PC-9 (cell line): ENCODE measurements around the gene MRC2. TPM values are rescaled to one million over a fixed set of nuclear protein-coding genes. Genes with fewer than 3 reads are reported as not detected.

Experiments used
- BruUV-seq: library from RNA; stranded (reverse); fragments of 400-500 nt; replicated peaks from 2 replicates; lab custom pipeline; 2021; lab: Mats Ljungman, UMichigan
- CTCF ChIA-PET: fragments of 300-600 bp; sonication (Branson Sonifier 250); formaldehyde crosslinking; loops from one replicate; lab custom pipeline; 2022; ENCODE audit warnings: antibody characterized with exemption; lab: Charles Lee
- POLR2A ChIA-PET: fragments of 300-600 bp; sonication (Branson Sonifier 250); formaldehyde crosslinking; loops from one replicate; lab custom pipeline; 2022; ENCODE audit warnings: antibody characterized with exemption; ENCODE audit not compliant: unreplicated experiment; lab: Charles Lee
- DNase-seq, 2 experiments: peaks; one replicate each; pipeline versions ENCODE4 v3.0.0 to v3.0.0-alpha.2; 2015 to 2022; ENCODE audit warnings: mixed read lengths in 1 of 2
- H2AFZ ChIP-seq: fragments of 200-600 bp; sonication (generic); 2 replicates; pipeline ENCODE4 v1.8.1; 2017; ENCODE audit warnings: antibody characterized with exemption
- H3F3A ChIP-seq: fragments of 200-600 bp; sonication (generic); 2 replicates; pipeline ENCODE4 v1.8.1; 2017; ENCODE audit warnings: antibody characterized with exemption, mild to moderate bottlenecking, low read depth; ENCODE audit not compliant: insufficient read depth
- H3K27ac ChIP-seq: fragments of 200-600 bp; sonication (generic); 2 replicates; pipeline ENCODE4 v1.6.1; 2016; ENCODE audit warnings: mixed run types
- H3K27me3 ChIP-seq: fragments of 200-600 bp; sonication (generic); 2 replicates; pipeline ENCODE4 v1.6.1; 2016; ENCODE audit warnings: low read depth, mixed run types; ENCODE audit not compliant: insufficient read depth
- H3K36me3 ChIP-seq: fragments of 200-600 bp; sonication (generic); 2 replicates; pipeline ENCODE4 v1.6.1; 2016; ENCODE audit warnings: low read depth, mixed run types
- H3K4me1 ChIP-seq: fragments of 200-600 bp; sonication (generic); replicated peaks from 2 replicates; pipeline ENCODE4 v1.6.1; 2016; ENCODE audit warnings: mixed run types; ENCODE audit not compliant: insufficient read depth
- H3K4me2 ChIP-seq: fragments of 200-600 bp; sonication (generic); 2 replicates; pipeline ENCODE4 v1.6.1; 2017; ENCODE audit warnings: mixed run types
- H3K4me3 ChIP-seq: fragments of 200-600 bp; sonication (generic); 2 replicates; pipeline ENCODE4 v1.6.1; 2016; ENCODE audit warnings: mixed run types
- H3K79me2 ChIP-seq: fragments of 200-600 bp; sonication (generic); 2 replicates; pipeline ENCODE4 v1.6.1; 2017; ENCODE audit warnings: low read depth, mixed run types
- H3K9me2 ChIP-seq: fragments of 200-600 bp; sonication (generic); 2 replicates; pipeline ENCODE4 v1.8.1; 2017; ENCODE audit warnings: mild to moderate bottlenecking; ENCODE audit not compliant: insufficient read depth
- H3K9me3 ChIP-seq: fragments of 200-600 bp; sonication (generic); 2 replicates; pipeline ENCODE4 v1.8.1; 2016; ENCODE audit warnings: low read depth; ENCODE audit not compliant: insufficient read depth
- H4K20me1 ChIP-seq: fragments of 200-600 bp; sonication (generic); 2 replicates; pipeline ENCODE4 v1.8.1; 2017; ENCODE audit not compliant: insufficient read depth
- CTCF ChIP-seq: fragments of 200-600 bp; sonication (generic); conservative IDR thresholded peaks from 2 replicates; pipeline ENCODE4 v1.6.1; 2017; ENCODE audit warnings: mixed run types, antibody characterized with exemption, mild to moderate bottlenecking, moderate library complexity
- EZH2 ChIP-seq: fragments of 200-600 bp; sonication (generic); IDR thresholded peaks from 2 replicates; pipeline ENCODE4 v1.8.0; 2017; ENCODE audit warnings: antibody characterized with exemption, low read depth
- intact Hi-C: fragments of 100-400 bp; cut with micrococcal nuclease; formaldehyde crosslinking; loops from one replicate; pipeline ENCODE4 v1.10.0; 2022; ENCODE audit not compliant: unreplicated experiment
- total RNA-seq: library from RNA; stranded (reverse); gene quantifications from 2 replicates; pipeline ENCODE4 v1.2.3, GENCODE V29; 2021

Gene MRC2
- total RNA-seq, 1 experiment from 2014 or later = 1.0 TPM

GRCh38 chr17:62676952-62677596, 49.6 kb downstream of the MRC2 start:
- H3K36me3 ChIP-seq = no peaks in the 10 kb centered on the region
- no peaks in the 10 kb centered on the region for H3K9me3 ChIP-seq
- H3K9me2 ChIP-seq = no peaks in the 10 kb centered on the region
- H3K27me3 ChIP-seq = no peaks in the 10 kb centered on the region
- H4K20me1 ChIP-seq = no peaks in the 10 kb centered on the region
- POLR2A ChIA-PET = interaction anchor here (0.5 kb wide), 1 partner anchor 143 kb away, joined by 4 read pairs; no protein-coding TSS in a partner anchor
- no peak overlapping the region for H2AFZ ChIP-seq
- no peak overlapping the region for H3K27ac ChIP-seq
- no peaks in the 10 kb centered on the region; the same call in none of the 2 replicates for H3F3A ChIP-seq
- TF ChIP-seq EZH2 = no peak
- TF ChIP-seq CTCF = no peak
- H3K4me3 ChIP-seq = no peak overlapping the region
- no peaks in the 10 kb centered on the region for H3K79me2 ChIP-seq
- no peaks in the 10 kb centered on the region for H3K4me1 ChIP-seq
- no TSS peak for BruUV-seq
- CTCF ChIA-PET = no interaction called here
- no peak for DNase-seq
- no peak overlapping the region for H3K4me2 ChIP-seq
- intact Hi-C loops = loop anchor here (10.0 kb wide), 1 partner anchor 938 kb away; no protein-coding TSS in a partner anchor

- H4K20me1 ChIP-seq = no peaks in the 10 kb centered on the region
- H3K4me2 ChIP-seq = no peak overlapping the region
- intact Hi-C loops = loop anchor here (10.0 kb wide), 1 partner anchor 936 kb away; no protein-coding TSS in a partner anchor
- no peaks in the 10 kb centered on the region for H3K9me3 ChIP-seq
- no peaks in the 10 kb centered on the region for H3K9me2 ChIP-seq
- H3K27ac ChIP-seq = no peak overlapping the region
- H3K79me2 ChIP-seq = no peaks in the 10 kb centered on the region
- H3K4me3 ChIP-seq = no peak overlapping the region
- ChIA-PET CTCF (no interaction called here), POLR2A (no interaction called here)
- no peaks in the 10 kb centered on the region for H3K27me3 ChIP-seq
- H3K4me1 ChIP-seq = no peaks in the 10 kb centered on the region
- no peak for TF ChIP-seq EZH2
- TF ChIP-seq CTCF = no peak
- H3K36me3 ChIP-seq = no peaks in the 10 kb centered on the region
- BruUV-seq = no TSS peak
- DNase-seq = no peak
- no peaks in the 10 kb centered on the region; the same call in 1 of the 2 replicates for H3F3A ChIP-seq
- no peak overlapping the region for H2AFZ ChIP-seq
Measured at GRCh38 chr17:62678214-62678919, 50.9 kb downstream of the MRC2 start.

GRCh38 chr17:62679866-62680377, 52.5 kb downstream of the MRC2 start:
- TF ChIP-seq CTCF = no peak
- TF ChIP-seq EZH2 = no peak
- Histone ChIP-seq H3K79me2 (no peaks in the 10 kb centered on the region), H3K9me2 (no peaks in the 10 kb centered on the region), H3K27me3 (no peaks in the 10 kb centered on the region), H3K4me2 (no peak overlapping the region), H3F3A (no peaks in the 10 kb centered on the region; the same call in 1 of the 2 replicates), H2AFZ (no peak overlapping the region), H3K27ac (no peak overlapping the region), H3K4me1 (no peaks in the 10 kb centered on the region), H3K9me3 (no peaks in the 10 kb centered on the region), H4K20me1 (no peaks in the 10 kb centered on the region), H3K36me3 (no peaks in the 10 kb centered on the region), H3K4me3 (no peak overlapping the region)
- DNase-seq = no peak
- ChIA-PET POLR2A (no interaction called here), CTCF (no interaction called here)
- no TSS peak for BruUV-seq
- intact Hi-C loops = loop anchor here (10.0 kb wide), 1 partner anchor 935 kb away; no protein-coding TSS in a partner anchor
